ENCODE measurements around the gene CCDC24. TPM values are rescaled to one million over a fixed set of nuclear protein-coding genes. Genes with fewer than 3 reads are reported as not detected.

CCDC24 gene
- polyA plus RNA-seq, 3 donors, result 1.1 to 3.0 (median 1.9) TPM

- no peaks in the 10 kb centered on the region for H3K9me3 Mint-ChIP-seq
- intact Hi-C loops (cut with micrococcal nuclease), result no loop called here
- H3K36me3 Mint-ChIP-seq, result no peaks in the 10 kb centered on the region
- H3K27me3 Mint-ChIP-seq (ENCODE audit: low read depth in 3 of 3), result peaks cover 2 to 8% (median 7%) of the 10 kb centered on the region in 3 donors
- Histone ChIP-seq H3K27me3 (ENCODE audit: control insufficient read depth in 2 of 2, insufficient read depth in 2 of 2, low read length in 2 of 2) (no peaks in the 10 kb centered on the region), H2AFZ (ENCODE audit: insufficient read depth, low read depth, low read length, poor library complexity, severe bottlenecking) (no peak overlapping the region), H3K36me3 (replicated peaks in 1 of 2; ENCODE audit: control insufficient read depth in 1 of 2, insufficient read depth in 2 of 2, low read length in 2 of 2) (no peaks in the 10 kb centered on the region), H3K4me2 (replicated peaks; ENCODE audit: extremely low read depth, low read length, poor library complexity, severe bottlenecking) (no peak overlapping the region), H4K20me1 (ENCODE audit: insufficient read depth, low read length) (no peaks in the 10 kb centered on the region), H3K9me3 (replicated peaks in 1 of 2; ENCODE audit: control insufficient read depth in 1 of 2, insufficient read depth in 1 of 2, low read length in 2 of 2) (no peaks in the 10 kb centered on the region), H3K9ac (ENCODE audit: insufficient read depth, low read length, poor library complexity, severe bottlenecking) (no peak overlapping the region), H3K4me1 (ENCODE audit: control insufficient read depth in 1 of 2, insufficient read depth in 2 of 2, low read length in 2 of 2) (peaks cover 13 to 19% of the 10 kb centered on the region in 2 donors), H3K27ac (ENCODE audit: low read depth in 1 of 2, low read length in 2 of 2) (no peak overlapping the region), H3K4me3 (replicated peaks in 1 of 3; ENCODE audit: low read depth in 2 of 3, low read length in 3 of 3) (no peak overlapping the region), H3K79me2 (ENCODE audit: insufficient read depth, low read length) (no peaks in the 10 kb centered on the region)
- peaks cover 18% of the 10 kb centered on the region for H3K4me1 Mint-ChIP-seq
- WGBS (ENCODE audit: insufficient coverage), result 95% methylated on average over 6 of the region's 9 CpGs
- TF ChIP-seq, protein P1, sequence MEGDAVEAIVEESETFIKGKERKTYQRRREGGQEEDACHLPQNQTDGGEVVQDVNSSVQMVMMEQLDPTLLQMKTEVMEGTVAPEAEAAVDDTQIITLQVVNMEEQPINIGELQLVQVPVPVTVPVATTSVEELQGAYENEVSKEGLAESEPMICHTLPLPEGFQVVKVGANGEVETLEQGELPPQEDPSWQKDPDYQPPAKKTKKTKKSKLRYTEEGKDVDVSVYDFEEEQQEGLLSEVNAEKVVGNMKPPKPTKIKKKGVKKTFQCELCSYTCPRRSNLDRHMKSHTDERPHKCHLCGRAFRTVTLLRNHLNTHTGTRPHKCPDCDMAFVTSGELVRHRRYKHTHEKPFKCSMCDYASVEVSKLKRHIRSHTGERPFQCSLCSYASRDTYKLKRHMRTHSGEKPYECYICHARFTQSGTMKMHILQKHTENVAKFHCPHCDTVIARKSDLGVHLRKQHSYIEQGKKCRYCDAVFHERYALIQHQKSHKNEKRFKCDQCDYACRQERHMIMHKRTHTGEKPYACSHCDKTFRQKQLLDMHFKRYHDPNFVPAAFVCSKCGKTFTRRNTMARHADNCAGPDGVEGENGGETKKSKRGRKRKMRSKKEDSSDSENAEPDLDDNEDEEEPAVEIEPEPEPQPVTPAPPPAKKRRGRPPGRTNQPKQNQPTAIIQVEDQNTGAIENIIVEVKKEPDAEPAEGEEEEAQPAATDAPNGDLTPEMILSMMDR (IDR thresholded peaks at IDR 0.05), result no peak
- no peak overlapping the region for H3K4me3 Mint-ChIP-seq
- no peak for DNase-seq
- peak overlapping the region in 2 of 7 donors; percentile 11 to 37 for H3K27ac Mint-ChIP-seq
Observed at GRCh38 chr1:43993206-43993914, 2.0 kb downstream of the CCDC24 start.

DNA sequence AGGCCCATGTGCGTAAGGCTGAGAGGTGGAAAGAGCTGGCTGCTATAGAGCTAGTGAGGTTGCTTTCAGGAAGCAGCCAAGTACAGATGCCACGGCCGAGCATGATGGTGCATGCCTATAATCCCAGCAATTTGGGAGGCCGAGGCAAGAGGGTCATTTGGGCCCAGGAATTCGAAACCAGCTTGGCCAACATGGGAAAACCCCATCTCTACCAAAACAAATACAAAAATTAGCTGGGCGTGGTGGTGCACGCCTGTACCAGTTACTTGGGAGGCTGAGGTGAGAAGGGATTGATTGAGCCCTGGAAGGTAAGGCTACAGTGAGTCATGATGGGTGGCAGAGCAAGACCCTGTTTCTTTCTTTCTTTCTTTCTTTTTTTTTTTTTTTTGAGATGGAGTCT is 2.7 kb downstream of the CCDC24 start:
- peaks cover 13 to 19% of the 10 kb centered on the region in 2 donors for H3K4me1 ChIP-seq (ENCODE audit: control insufficient read depth in 1 of 2, insufficient read depth in 2 of 2, low read length in 2 of 2)
- no peak overlapping the region for H3K4me2 ChIP-seq (replicated peaks; ENCODE audit: extremely low read depth, low read length, poor library complexity, severe bottlenecking)
- H3K9me3 ChIP-seq (replicated peaks in 1 of 2; ENCODE audit: control insufficient read depth in 1 of 2, insufficient read depth in 1 of 2, low read length in 2 of 2), result no peaks in the 10 kb centered on the region
- H2AFZ ChIP-seq (ENCODE audit: insufficient read depth, low read depth, low read length, poor library complexity, severe bottlenecking), result no peak overlapping the region
- Mint-ChIP-seq H3K27me3 (ENCODE audit: low read depth in 3 of 3) (peaks cover 2 to 11% (median 10%) of the 10 kb centered on the region in 3 donors), H3K9me3 (no peaks in the 10 kb centered on the region), H3K4me1 (peaks cover 18% of the 10 kb centered on the region), H3K27ac (no peak overlapping the region), H3K4me3 (no peak overlapping the region), H3K36me3 (no peaks in the 10 kb centered on the region)
- intact Hi-C loops (cut with micrococcal nuclease), result no loop called here
- H3K27me3 ChIP-seq (ENCODE audit: control insufficient read depth in 2 of 2, insufficient read depth in 2 of 2, low read length in 2 of 2), result no peaks in the 10 kb centered on the region
- TF ChIP-seq, protein P1 (IDR thresholded peaks at IDR 0.05), result no peak
- H3K9ac ChIP-seq (ENCODE audit: insufficient read depth, low read length, poor library complexity, severe bottlenecking), result no peak overlapping the region
- H3K4me3 ChIP-seq (replicated peaks in 1 of 3; ENCODE audit: low read depth in 2 of 3, low read length in 3 of 3), result no peak overlapping the region
- no peaks in the 10 kb centered on the region for H4K20me1 ChIP-seq (ENCODE audit: insufficient read depth, low read length)
- H3K27ac ChIP-seq (ENCODE audit: low read depth in 1 of 2, low read length in 2 of 2), result no peak overlapping the region
- H3K36me3 ChIP-seq (replicated peaks in 1 of 2; ENCODE audit: control insufficient read depth in 1 of 2, insufficient read depth in 2 of 2, low read length in 2 of 2), result no peaks in the 10 kb centered on the region
- 83% methylated on average over 1 of the region's 7 CpGs for WGBS (ENCODE audit: insufficient coverage)
- no peak for DNase-seq
- no peaks in the 10 kb centered on the region for H3K79me2 ChIP-seq (ENCODE audit: insufficient read depth, low read length)

Data from CD14-positive monocyte (primary cell).